Naive B cell (primary cell): ENCODE results near the gene PLGRKT. TPM values are rescaled to one million over a fixed set of nuclear protein-coding genes. Genes with fewer than 3 reads are reported as not detected.
"Not testable (repeated sequence)": the region's sequence is repeated elsewhere in the genome, so short reads cannot be mapped to it uniquely, and the experiment has no call there.

ENCODE experiments used
- ATAC-seq, 2 donors: fragments of 150-1000 bp; cut with Tn5 transposase; 2 replicates each; pipeline ENCODE4 v1.10.0; 2021; ENCODE audit warnings: low read depth in 2 of 2, mild to moderate bottlenecking in 2 of 2, moderate library complexity in 2 of 2
- DNase-seq: peaks from one replicate; pipeline ENCODE4 v3.0.0; 2022
- H3K27ac Mint-ChIP-seq, 6 donors: one replicate each; pipeline ENCODE4 v1.8.0; 2020 to 2022; ENCODE audit warnings: mild to moderate bottlenecking in 6 of 6, mixed read lengths in 6 of 6, moderate library complexity in 5 of 6, inconsistent platforms in 2 of 6
- H3K27me3 Mint-ChIP-seq, 3 donors: one replicate each; pipeline ENCODE4 v1.8.0; 2021 to 2022; ENCODE audit warnings: mixed read lengths in 3 of 3, mild to moderate bottlenecking in 1 of 3
- H3K36me3 Mint-ChIP-seq, 2 donors: one replicate each; pipeline ENCODE4 v1.8.0; 2020 to 2022; ENCODE audit warnings: mixed read lengths in 2 of 2, inconsistent platforms in 1 of 2, mild to moderate bottlenecking in 1 of 2
- H3K4me1 Mint-ChIP-seq, 3 donors: one replicate each; pipeline ENCODE4 v1.8.0; 2020 to 2022; ENCODE audit warnings: mixed read lengths in 3 of 3, inconsistent platforms in 1 of 3, mild to moderate bottlenecking in 1 of 3, moderate library complexity in 1 of 3
- H3K4me3 Mint-ChIP-seq, 8 donors: one replicate each; pipeline ENCODE4 v1.8.0; 2020 to 2022; ENCODE audit warnings: mild to moderate bottlenecking in 8 of 8, mixed read lengths in 8 of 8, moderate library complexity in 8 of 8, inconsistent platforms in 2 of 8
- H3K9me3 Mint-ChIP-seq, 7 donors: one replicate each; pipeline ENCODE4 v1.8.0; 2020 to 2022; ENCODE audit warnings: mixed read lengths in 7 of 7, mild to moderate bottlenecking in 5 of 7, inconsistent platforms in 2 of 7, moderate library complexity in 1 of 7
- polyA plus RNA-seq, 6 donors: library from polyadenylated mRNA; unstranded; fragments of 300-500 nt; fragmentation: Illumina TruSeq; gene quantifications; one replicate each; pipeline ENCODE4 v1.2.3, GENCODE V29; 2021; ENCODE audit warnings: low read depth in 6 of 6

Gene PLGRKT
- polyA plus RNA-seq, 6 donors from 2014 or later = 30.3 to 61.6 (median 49.1) TPM

DNA sequence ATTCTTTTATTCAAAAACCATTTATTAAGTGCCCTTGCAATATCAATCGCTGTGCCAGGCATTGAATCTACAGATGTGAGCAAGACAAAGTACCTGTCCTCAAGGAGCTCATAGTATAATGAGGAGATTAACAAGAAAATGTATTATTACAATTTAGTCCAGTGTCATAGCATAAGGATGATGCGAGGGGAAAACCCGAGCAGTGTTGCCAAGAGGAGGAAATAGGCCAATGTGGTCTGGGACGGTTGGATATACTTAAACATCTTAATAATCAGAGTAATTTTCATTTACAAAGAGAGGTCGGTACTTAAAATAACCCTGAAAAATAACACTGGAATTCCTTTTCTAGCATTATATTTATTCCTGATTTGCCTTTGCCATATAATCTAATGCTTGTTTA lies 31.1 kb upstream of the PLGRKT start:
- DNase-seq (no peak), ATAC-seq (no peak)
- Mint-ChIP-seq H3K4me3 (no peak overlapping the region), H3K36me3 (no peaks in the 10 kb centered on the region), H3K27ac (no peak overlapping the region), H3K4me1 (peaks cover 0 to 7% (median 6%) of the 10 kb centered on the region in 3 donors), H3K27me3 (no peaks in the 10 kb centered on the region), H3K9me3 (peaks cover 0 to 5% (median 0%) of the 10 kb centered on the region in 7 donors)

DNA sequence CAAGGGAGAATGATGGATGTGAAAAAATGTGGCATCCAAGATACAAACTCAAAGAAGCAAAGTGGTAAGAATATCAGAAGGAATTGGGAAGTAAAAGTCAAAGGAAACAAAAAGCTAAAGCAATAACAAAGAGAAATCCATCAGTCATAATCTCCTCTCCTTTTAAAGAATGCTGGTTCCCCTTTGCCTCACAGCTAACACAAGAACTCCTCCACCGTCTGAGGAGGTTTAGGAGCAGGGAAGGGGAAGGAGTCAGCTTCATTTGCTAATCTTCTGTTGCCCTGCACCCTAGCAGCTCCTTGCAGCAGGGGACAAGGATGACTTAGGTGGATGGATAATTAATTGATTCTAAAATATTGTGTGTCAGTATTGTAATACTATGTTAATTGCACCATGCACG lies 29.0 kb upstream of the PLGRKT start:
- no peak for DNase-seq
- no peak for ATAC-seq
- H3K4me1 Mint-ChIP-seq = peaks cover 0 to 10% (median 6%) of the 10 kb centered on the region in 3 donors
- no peaks in the 10 kb centered on the region for H3K36me3 Mint-ChIP-seq
- no peak overlapping the region for H3K27ac Mint-ChIP-seq
- no peak overlapping the region for H3K4me3 Mint-ChIP-seq
- no peaks in the 10 kb centered on the region for H3K27me3 Mint-ChIP-seq
- peaks cover 0 to 5% (median 0%) of the 10 kb centered on the region in 7 donors for H3K9me3 Mint-ChIP-seq

DNA sequence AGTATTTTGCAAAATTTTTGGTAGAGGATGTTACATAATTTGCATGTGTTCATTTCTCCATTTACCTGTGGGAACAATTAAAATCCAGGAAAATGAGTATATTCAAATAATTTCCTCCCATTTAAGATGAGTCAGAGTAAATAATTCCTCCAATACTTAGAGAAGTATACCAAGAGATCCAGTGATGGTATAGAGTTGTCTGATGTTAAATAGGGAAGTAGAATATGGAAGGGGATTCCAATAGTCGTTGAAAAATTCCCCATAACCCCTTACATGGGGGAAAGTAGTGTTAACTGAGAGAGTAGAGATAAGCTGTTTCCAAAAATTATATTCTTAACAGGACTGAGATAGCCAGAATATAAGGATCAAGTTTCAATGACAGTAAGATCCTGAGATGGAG lies 28.3 kb upstream of the PLGRKT start:
- no peak overlapping the region for H3K27ac Mint-ChIP-seq
- ATAC-seq = no peak
- peaks cover 0 to 5% (median 0%) of the 10 kb centered on the region in 7 donors for H3K9me3 Mint-ChIP-seq
- no peaks in the 10 kb centered on the region for H3K36me3 Mint-ChIP-seq
- no peak for DNase-seq
- H3K4me1 Mint-ChIP-seq = peaks cover 0 to 10% (median 6%) of the 10 kb centered on the region in 3 donors
- no peak overlapping the region for H3K4me3 Mint-ChIP-seq
- H3K27me3 Mint-ChIP-seq = no peaks in the 10 kb centered on the region

DNA sequence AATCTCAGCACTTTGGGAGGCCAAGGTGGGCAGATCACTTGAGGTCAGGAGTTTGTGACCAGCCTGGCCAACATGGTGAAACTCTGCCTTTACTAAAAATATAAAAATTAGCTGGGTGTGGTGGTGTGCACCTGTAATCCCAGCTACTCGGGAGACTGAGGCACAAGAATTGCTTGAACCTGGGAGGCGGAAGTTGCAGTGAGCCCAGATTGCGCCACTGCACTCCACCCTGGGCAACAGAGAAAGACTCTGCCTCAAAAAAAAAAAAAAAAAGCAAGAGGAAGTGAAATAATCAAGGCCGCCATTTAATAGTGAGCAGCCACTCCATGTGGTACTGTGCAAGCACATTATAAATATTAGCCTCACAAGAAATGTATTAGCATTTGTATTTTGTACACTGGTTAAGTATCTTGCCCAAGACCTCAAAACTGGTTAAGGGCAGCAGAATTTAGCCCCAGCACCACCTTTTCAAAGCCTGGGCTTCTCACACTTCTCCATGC lies 27.2 kb upstream of the PLGRKT start:
- H3K27me3 Mint-ChIP-seq, H3K36me3 Mint-ChIP-seq: not testable (repeated sequence)

DNA sequence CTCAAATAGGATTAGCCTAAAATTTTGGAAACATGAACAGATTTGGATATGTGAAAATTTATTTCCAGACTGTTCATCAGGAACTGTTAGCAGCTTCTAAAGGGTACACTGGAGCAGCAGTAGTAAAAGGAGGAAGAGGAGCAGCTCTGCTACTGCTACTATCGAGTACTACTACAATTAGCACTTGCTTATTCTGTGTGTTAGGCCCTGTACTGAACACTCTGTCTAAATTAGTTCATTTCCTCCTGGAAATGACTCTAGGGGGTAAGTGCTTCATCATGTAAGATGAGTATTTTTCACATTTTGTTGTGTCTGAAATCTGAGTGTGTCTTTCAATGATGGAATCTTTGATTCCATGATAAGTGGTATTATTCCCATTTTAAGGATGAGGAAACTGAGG lies 22.4 kb upstream of the PLGRKT start:
- DNase-seq (no peak), ATAC-seq (no peak)
- no peaks in the 10 kb centered on the region for H3K27me3 Mint-ChIP-seq

More for the DNA sequence above, 27.2 kb upstream of the PLGRKT start:
- H3K4me3 Mint-ChIP-seq = peak overlapping the region in 1 of 8 donors; percentile 36
- H3K9me3 Mint-ChIP-seq, DNase-seq, H3K27ac Mint-ChIP-seq: not testable (repeated sequence)
- ATAC-seq = peak in 1 of 2 donors; percentile 48
- H3K4me1 Mint-ChIP-seq = peaks cover 0 to 10% (median 6%) of the 10 kb centered on the region in 3 donors

DNA sequence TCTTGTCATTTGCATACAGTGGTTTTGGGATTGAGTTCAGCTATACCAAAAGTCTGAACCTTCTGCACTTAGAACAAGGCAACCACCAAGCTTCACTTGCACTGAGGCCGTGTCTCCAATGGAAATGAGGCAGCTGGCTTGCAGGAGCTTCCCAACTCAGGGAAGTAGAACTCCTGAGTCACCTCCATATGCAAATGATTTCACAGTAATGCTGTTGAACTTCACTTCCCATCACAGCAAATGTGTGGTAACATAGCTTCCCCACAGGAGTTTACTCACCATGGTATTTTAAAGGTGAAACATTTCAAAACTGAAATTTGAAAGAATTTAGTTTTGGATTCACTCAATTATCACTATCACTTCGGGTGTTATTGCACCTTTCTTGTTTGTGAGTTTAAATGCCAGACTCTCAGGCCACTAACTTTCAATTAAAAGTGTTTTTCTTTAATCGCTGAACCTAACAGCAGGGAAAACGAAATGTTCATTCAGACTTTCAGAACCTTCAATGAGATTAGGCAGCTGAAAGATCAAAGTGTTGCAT lies 21.6 kb upstream of the PLGRKT start:
- no peaks in the 10 kb centered on the region for H3K36me3 Mint-ChIP-seq
- no peak overlapping the region for H3K27ac Mint-ChIP-seq
- H3K4me3 Mint-ChIP-seq = no peak overlapping the region
- no peaks in the 10 kb centered on the region for H3K9me3 Mint-ChIP-seq
- ATAC-seq (no peak), DNase-seq (no peak)
- H3K4me1 Mint-ChIP-seq = peaks cover 0 to 13% (median 0%) of the 10 kb centered on the region in 3 donors
- H3K27me3 Mint-ChIP-seq = no peaks in the 10 kb centered on the region

More for the DNA sequence above, 22.4 kb upstream of the PLGRKT start:
- Mint-ChIP-seq H3K4me1 (peaks cover 0 to 15% (median 0%) of the 10 kb centered on the region in 3 donors), H3K36me3 (no peaks in the 10 kb centered on the region), H3K27ac (no peak overlapping the region), H3K4me3 (no peak overlapping the region), H3K9me3 (peaks cover 0 to under 1% (median 0%) of the 10 kb centered on the region in 7 donors)

DNA sequence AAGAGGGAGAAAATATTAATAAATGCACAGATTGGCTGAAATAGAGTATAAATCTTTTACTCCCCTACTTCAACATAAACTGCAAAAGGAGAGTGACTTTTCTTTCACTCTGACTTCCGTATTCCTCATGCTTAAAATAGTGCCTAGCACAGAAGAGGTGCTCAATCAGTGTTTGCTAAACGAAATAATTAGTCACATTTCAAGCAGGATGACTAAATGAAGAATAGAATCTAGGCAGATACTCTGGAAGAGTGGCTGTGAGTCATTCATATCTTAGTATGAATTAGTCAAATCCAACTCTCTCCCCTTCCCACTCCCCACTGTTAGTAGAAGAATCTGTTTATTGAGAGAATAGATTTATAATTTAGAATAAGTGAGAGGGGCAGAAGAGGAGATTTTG lies 17.5 kb upstream of the PLGRKT start:
- peak overlapping the region in 1 of 8 donors; percentile 27 for H3K4me3 Mint-ChIP-seq
- peaks cover 13 to 25% (median 19%) of the 10 kb centered on the region in 3 donors for H3K4me1 Mint-ChIP-seq
- DNase-seq (no peak), ATAC-seq (no peak)
- H3K9me3 Mint-ChIP-seq = no peaks in the 10 kb centered on the region
- H3K27me3 Mint-ChIP-seq = no peaks in the 10 kb centered on the region
- H3K27ac Mint-ChIP-seq = peak overlapping the region in 1 of 6 donors; percentile 26
- H3K36me3 Mint-ChIP-seq = no peaks in the 10 kb centered on the region

DNA sequence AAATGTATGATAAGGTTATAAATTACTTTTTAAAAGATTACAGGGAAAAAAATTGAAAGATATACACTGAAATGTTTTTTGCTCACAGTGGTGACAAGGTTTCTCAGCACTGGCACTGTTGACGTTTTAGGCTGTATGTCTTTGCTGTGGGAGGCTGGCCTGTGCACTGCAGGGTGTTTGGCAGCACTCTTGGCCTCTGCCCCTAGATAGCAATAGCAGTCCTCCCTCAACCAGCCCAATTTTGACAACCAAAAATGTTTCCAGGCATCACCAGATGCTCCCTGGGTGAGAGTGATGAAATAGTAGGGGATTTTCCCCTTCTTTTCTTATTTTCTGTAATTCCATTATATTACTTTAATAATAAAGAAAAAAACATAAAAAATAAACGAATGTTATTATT lies 15.9 kb upstream of the PLGRKT start:
- no peaks in the 10 kb centered on the region for H3K27me3 Mint-ChIP-seq
- DNase-seq (no peak), ATAC-seq (no peak)
- H3K27ac Mint-ChIP-seq = no peak overlapping the region
- no peaks in the 10 kb centered on the region for H3K36me3 Mint-ChIP-seq
- peaks cover 19 to 26% (median 25%) of the 10 kb centered on the region in 3 donors for H3K4me1 Mint-ChIP-seq
- no peaks in the 10 kb centered on the region for H3K9me3 Mint-ChIP-seq
- H3K4me3 Mint-ChIP-seq = peak overlapping the region in 1 of 8 donors; percentile 41

DNA sequence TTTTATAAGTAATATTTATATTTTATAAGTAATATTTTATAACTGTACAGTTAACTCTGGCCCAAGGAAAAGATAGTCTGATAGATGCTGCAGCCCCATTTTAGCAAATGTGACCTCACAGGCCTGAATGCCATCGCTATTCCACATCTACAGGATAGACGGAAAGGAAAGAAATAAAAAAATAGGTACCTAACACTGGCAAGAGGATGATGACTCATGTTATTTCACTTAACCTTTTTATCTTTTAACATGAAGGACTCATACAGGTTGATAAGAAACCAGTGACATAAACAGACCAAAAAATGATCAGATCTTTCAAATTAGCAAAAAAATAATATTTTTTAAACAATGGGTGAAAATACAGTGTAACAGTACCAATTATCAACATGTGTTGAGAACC lies 15.3 kb upstream of the PLGRKT start:
- Mint-ChIP-seq H3K27ac (peak overlapping the region in 1 of 6 donors; percentile 89), H3K4me1 (peaks cover 19 to 26% (median 25%) of the 10 kb centered on the region in 3 donors), H3K27me3 (no peaks in the 10 kb centered on the region), H3K36me3 (no peaks in the 10 kb centered on the region), H3K9me3 (no peaks in the 10 kb centered on the region), H3K4me3 (no peak overlapping the region)
- DNase-seq (no peak), ATAC-seq (no peak)

DNA sequence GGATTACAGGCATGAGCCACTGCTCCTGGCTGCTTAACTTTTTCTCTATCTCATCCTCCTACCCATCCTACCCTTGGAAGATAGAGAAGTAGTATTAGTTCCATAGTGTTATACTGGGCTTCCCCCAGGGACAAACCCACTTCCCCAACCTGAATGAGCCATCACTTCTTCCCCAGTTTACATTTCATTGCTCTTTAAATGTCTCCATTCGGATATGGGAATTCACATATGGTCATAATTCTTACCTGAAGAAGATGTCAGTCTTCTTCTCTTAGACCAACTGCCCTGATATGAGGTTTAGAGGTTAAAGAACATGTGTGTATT lies 14.5 kb upstream of the PLGRKT start:
- Mint-ChIP-seq H3K4me1 (peaks cover 19 to 26% (median 25%) of the 10 kb centered on the region in 3 donors), H3K36me3 (no peaks in the 10 kb centered on the region), H3K27me3 (no peaks in the 10 kb centered on the region), H3K27ac (peak overlapping the region in 3 of 6 donors; percentile 14 to 89 (median 85)), H3K4me3 (peak overlapping the region in 5 of 8 donors; percentile 6 to 93 (median 53)), H3K9me3 (no peaks in the 10 kb centered on the region)
- no peak for ATAC-seq
- no peak for DNase-seq

DNA sequence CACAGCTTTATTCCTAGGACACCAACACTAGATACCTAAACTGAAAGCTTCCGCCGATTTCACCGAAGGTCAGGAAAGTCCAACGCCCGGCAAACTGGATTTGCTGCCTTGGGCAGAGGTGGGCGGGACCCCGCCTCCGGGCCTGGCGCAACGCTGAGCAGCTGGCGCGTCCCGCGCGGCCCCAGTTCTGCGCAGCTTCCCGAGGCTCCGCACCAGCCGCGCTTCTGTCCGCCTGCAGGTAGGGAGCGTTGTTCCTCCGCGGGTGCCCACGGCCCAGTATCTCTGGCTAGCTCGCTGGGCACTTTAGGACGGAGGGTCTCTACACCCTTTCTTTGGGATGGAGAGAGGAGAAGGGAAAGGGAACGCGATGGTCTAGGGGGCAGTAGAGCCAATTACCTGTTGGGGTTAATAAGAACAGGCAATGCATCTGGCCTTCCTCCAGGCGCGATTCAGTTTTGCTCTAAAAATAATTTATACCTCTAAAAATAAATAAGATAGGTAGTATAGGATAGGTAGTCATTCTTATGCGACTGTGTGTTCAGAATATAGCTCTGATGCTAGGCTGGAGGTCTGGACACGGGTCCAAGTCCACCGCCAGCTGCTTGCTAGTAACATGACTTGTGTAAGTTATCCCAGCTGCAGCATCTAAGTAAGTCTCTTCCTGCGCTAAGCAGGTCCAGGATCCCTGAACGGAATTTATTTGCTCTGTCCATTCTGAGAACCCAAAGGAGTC lies 12.8 kb upstream of the PLGRKT start, which contains the start of gene CD274:
CD274 (plus strand) TSS at position 184 of the 733 bp plus-strand sequence. CDS start 5,572 bp downstream, outside the sequence.
- ATAC-seq (peak; percentile 91 to 95), DNase-seq (peak; percentile 71)
- Mint-ChIP-seq H3K27me3 (no peaks in the 10 kb centered on the region), H3K9me3 (no peaks in the 10 kb centered on the region), H3K36me3 (no peaks in the 10 kb centered on the region), H3K4me1 (peaks cover 19 to 35% (median 24%) of the 10 kb centered on the region in 3 donors), H3K27ac (peak within 1 kb of the TSS; percentile 26 to 97 (median 90)), H3K4me3 (peak within 1 kb of the TSS; percentile 91 to 97 (median 93))

DNA sequence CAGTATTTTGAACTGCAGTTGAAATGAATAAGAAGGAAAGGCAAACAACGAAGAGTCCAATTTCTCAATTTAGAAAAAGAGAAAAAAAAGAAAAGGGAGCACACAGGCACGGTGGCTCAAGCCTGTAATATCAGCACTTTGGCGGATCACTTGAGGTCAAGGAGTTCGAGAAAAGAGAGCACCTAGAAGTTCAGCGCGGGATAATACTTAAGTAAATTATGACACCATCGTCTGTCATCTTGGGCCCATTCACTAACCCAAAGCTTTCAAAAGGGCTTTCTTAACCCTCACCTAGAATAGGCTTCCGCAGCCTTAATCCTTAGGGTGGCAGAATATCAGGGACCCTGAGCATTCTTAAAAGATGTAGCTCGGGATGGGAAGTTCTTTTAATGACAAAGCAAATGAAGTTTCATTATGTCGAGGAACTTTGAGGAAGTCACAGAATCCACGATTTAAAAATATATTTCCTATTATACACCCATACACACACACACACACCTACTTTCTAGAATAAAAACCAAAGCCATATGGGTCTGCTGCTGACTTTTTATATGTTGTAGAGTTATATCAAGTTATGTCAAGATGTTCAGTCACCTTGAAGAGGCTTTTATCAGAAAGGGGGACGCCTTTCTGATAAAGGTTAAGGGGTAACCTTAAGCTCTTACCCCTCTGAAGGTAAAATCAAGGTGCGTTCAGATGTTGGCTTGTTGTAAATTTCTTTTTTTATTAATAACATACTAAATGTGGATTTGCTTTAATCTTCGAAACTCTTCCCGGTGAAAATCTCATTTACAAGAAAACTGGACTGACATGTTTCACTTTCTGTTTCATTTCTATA lies 12.0 kb upstream of the PLGRKT start:
- no peaks in the 10 kb centered on the region for H3K36me3 Mint-ChIP-seq
- H3K4me3 Mint-ChIP-seq = peak overlapping the region; percentile 91 to 97 (median 93)
- H3K27ac Mint-ChIP-seq = peak overlapping the region; percentile 15 to 97 (median 76)
- H3K4me1 Mint-ChIP-seq = peaks cover 19 to 37% (median 21%) of the 10 kb centered on the region in 3 donors
- DNase-seq (no peak), ATAC-seq (peak; percentile 6 to 20)
- no peaks in the 10 kb centered on the region for H3K27me3 Mint-ChIP-seq
- H3K9me3 Mint-ChIP-seq = no peaks in the 10 kb centered on the region
